Mucosa of descending colon (tissue), 3 donors: ENCODE results near the gene LOXHD1. TPM values are rescaled to one million over a fixed set of nuclear protein-coding genes. Genes with fewer than 3 reads are reported as not detected.

Source experiments
- ATAC-seq: fragments of 200-7000 bp; cut with Tn5 transposase; one replicate; pipeline ENCODE4 v1.9.1; 2020; ENCODE audit warnings: mild to moderate bottlenecking, moderate library complexity
- DNase-seq, 3 donors: peaks; one replicate each; pipeline ENCODE4 v3.0.0-alpha.2; 2020
- H3K36me3 ChIP-seq: fragments of 200-600 bp; one replicate; pipeline ENCODE4 v1.8.0; 2021; ENCODE audit warnings: low read depth, mild to moderate bottlenecking
- H3K4me1 ChIP-seq: fragments of 200-600 bp; one replicate; pipeline ENCODE4 v1.8.0; 2021; ENCODE audit warnings: low read depth, mild to moderate bottlenecking
- H3K4me3 ChIP-seq: fragments of 200-600 bp; one replicate; pipeline ENCODE4 v1.8.0; 2021; ENCODE audit warnings: mild to moderate bottlenecking
- H3K9me3 ChIP-seq: fragments of 200-600 bp; one replicate; pipeline ENCODE4 v1.8.0; 2021; ENCODE audit warnings: mild to moderate bottlenecking
- intact Hi-C, 2 donors: fragments of 100-400 bp; cut with DNase I in 1 of 2; cut with micrococcal nuclease in 1 of 2; formaldehyde crosslinking; loops; one replicate each; pipeline versions ENCODE4 v1.11.0 to v1.11.1; 2022; cut with DNase I, micrococcal nuclease
- total RNA-seq, 3 donors: library from RNA; stranded (reverse); fragmentation: NEBNext Ultra II Directional in 2 of 3; extraction: Animal tissue kit (Norgen Biotek cat#: 25700) in 2 of 3; gene quantifications; one replicate each; pipeline versions ENCODE4 v1.2.1 to v1.2.4, GENCODE V29; 2021 to 2023
- TF ChIP-seq, protein P1 (sequence below): fragments of 200-600 bp; IDR thresholded peaks from one replicate; pipeline ENCODE4 v1.8.0; 2022; ENCODE audit warnings: antibody characterized with exemption, mild to moderate bottlenecking
- donor health status: DM: no; HTN: no; CAD: no; lungs with moderate emphysema.
- donor health status: DM: no; HTN: no; CAD: no.
- donor health status: DM: no; HTN: yes; CAD: no.

LOXHD1 gene
- total RNA-seq, 3 donors from 2014 or later: 0.06 TPM; not detected in 2

DNA sequence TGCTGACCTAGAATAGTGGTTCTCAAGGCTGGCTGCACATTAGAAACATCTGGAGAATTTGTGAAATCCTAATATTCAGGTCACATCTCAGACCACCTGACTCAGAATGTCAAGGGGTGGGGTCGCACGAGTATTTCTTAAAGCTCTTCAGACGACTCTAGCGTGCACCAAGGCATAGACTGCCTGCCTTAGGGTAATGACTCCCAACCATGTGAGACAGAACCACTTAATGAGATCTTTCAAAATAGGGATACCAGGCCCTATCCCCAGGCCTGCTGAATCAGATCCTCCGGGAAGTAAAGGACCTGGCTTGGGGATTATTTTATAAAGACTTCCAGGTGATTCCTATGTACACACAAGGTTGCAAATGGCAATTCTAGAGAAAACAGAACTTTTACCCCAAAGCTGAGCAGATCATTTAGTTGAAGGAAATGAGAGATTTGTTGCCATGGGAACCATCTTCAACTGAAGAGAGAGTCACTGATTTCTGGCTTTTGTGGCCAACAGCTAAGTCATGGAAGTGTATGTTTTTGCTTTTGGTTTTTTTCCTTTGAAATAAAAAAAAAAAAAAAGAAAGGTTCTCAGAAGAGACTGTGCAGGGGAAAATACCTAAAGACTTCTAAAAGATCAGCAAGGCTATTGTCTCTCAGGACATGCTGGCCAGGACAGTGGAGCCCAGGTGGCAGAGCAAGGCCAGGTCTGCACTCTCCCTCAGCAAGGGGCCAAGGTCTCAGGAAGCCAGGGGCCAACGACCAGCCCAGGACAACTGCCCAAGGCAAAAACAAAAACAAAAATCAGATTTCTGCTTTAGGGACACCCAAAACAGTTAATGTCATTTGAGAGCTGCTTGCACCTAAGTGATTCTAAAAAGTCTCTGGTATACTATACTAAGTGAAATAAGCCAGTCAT lies 15.3 kb upstream of the LOXHD1 start:
- DNase-seq: no peak
- H3K4me3 ChIP-seq: no peak overlapping the region
- H3K36me3 ChIP-seq: no peaks in the 10 kb centered on the region
- TF ChIP-seq, protein P1, sequence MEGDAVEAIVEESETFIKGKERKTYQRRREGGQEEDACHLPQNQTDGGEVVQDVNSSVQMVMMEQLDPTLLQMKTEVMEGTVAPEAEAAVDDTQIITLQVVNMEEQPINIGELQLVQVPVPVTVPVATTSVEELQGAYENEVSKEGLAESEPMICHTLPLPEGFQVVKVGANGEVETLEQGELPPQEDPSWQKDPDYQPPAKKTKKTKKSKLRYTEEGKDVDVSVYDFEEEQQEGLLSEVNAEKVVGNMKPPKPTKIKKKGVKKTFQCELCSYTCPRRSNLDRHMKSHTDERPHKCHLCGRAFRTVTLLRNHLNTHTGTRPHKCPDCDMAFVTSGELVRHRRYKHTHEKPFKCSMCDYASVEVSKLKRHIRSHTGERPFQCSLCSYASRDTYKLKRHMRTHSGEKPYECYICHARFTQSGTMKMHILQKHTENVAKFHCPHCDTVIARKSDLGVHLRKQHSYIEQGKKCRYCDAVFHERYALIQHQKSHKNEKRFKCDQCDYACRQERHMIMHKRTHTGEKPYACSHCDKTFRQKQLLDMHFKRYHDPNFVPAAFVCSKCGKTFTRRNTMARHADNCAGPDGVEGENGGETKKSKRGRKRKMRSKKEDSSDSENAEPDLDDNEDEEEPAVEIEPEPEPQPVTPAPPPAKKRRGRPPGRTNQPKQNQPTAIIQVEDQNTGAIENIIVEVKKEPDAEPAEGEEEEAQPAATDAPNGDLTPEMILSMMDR: no peak
- H3K9me3 ChIP-seq: no peaks in the 10 kb centered on the region
- no peak for ATAC-seq
- intact Hi-C loops: no loop called here
- H3K4me1 ChIP-seq: no peaks in the 10 kb centered on the region

DNA sequence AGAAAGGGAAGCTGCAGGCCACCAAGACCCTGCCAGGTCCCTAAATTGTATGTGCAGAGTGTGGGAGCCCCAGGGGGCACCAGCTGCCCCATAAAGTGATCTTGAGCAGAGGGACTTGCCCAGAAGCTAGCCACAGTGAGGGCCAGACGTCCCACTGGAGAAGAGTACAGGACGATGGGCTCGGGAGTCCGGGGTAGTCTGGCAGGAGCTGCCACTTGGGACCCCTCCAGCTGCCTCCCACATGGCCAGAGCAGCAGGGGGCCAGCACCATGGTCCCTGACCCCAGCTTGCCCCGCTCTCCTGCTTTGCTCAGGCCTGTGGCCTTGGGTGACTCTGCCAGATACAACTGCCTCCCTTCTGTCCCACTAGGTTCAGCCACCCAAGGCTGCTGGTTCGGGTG lies 11.7 kb upstream of the LOXHD1 start:
- no peaks in the 10 kb centered on the region for H3K36me3 ChIP-seq
- TF ChIP-seq, protein P1: no peak
- ATAC-seq: no peak
- no peak overlapping the region for H3K4me3 ChIP-seq
- H3K9me3 ChIP-seq: no peaks in the 10 kb centered on the region
- DNase-seq: no peak
- H3K4me1 ChIP-seq: no peaks in the 10 kb centered on the region
- intact Hi-C loops: no loop called here

DNA sequence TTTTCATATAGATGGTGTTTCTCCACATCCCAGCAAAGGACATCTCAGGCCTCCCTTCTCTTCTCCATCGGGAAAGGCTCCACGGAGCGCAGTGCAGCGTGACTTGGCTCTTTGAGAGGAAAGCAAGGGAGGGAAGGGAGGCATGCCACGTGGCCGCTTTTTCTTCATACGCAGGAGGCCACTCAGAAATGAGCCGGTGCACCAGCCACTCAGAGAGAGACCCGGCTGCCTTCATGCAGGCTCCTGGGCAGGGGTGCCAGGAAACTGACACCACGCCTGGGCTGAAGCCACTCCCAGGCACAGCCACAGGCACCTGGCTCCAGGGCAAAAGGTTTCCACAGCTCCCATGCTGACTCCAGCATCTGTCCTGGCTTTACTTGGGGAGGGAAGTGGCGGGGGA lies 11.1 kb upstream of the LOXHD1 start:
- Histone ChIP-seq H3K36me3 (no peaks in the 10 kb centered on the region), H3K4me1 (no peaks in the 10 kb centered on the region), H3K9me3 (no peaks in the 10 kb centered on the region), H3K4me3 (no peak overlapping the region)
- intact Hi-C loops: no loop called here
- no peak for ATAC-seq
- TF ChIP-seq, protein P1: no peak
- no peak for DNase-seq

DNA sequence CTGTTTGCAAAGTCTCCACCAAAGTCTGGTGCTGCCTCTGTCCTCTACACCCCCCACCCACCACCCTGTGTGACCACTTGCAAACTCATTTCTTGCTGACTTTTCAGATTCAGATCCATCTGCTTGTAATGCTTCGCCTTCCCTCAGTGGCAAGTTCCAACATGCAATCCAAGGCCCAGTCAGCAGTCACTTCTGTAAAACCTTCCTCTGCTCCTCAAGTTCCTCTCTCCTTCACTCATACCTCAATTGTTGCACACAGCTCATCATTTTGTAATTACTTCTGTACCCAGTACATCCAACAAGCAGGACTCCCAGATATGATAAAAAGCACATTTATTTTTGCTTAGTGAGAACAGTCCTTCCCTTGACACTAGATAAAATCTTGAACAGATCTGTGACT lies 6.5 kb upstream of the LOXHD1 start:
- Histone ChIP-seq H3K4me3 (no peak overlapping the region), H3K4me1 (no peaks in the 10 kb centered on the region), H3K36me3 (no peaks in the 10 kb centered on the region), H3K9me3 (no peaks in the 10 kb centered on the region)
- ATAC-seq: no peak
- no peak for DNase-seq
- TF ChIP-seq, protein P1: no peak
- intact Hi-C loops: no loop called here

DNA sequence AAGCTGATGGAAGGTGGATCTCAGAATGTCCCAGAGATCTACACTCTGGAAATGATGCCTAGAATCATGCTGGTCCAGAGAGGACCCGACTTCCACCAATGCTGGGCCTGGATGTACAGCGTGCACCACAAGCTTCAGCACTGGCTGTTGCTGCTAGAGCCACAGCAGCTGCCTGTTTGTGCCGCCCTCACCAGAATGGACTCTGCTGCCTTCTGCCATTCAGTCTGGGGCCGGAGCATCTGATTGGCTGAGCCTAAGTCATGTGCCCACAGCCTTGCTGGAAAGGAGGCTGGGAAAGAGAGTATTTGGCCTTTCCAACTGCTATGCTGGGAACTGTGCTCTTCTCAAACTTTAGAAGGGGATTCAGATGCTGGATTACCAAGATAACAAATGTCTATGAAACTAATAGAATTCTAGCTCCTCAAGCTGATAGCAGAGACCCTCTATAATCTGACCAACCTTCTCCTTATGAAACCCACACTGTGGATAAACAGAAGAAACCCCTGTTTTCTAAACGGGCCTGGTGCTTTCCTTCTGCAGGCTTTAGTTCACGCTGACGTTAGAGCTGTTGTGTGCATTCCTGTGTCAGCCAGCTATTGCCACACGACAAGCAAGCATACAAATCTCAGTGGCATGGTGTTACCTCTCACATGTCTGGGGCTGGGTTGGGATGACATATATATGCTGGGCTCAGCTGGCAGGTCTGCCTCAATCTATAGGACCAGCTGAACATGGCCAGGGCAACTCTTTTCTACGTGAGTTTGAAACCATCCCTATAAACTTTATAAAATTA lies 4.1 kb upstream of the LOXHD1 start:
- no peak for DNase-seq
- Histone ChIP-seq H3K4me1 (no peaks in the 10 kb centered on the region), H3K36me3 (no peaks in the 10 kb centered on the region), H3K4me3 (no peak overlapping the region), H3K9me3 (no peaks in the 10 kb centered on the region)
- intact Hi-C loops: no loop called here
- ATAC-seq: no peak
- TF ChIP-seq, protein P1: no peak
